Measurements from ENCODE around the gene LRMDA. TPM values are rescaled to one million over a fixed set of nuclear protein-coding genes. Genes with fewer than 3 reads are reported as not detected.

Gene LRMDA
- total RNA-seq, 2 donors from 2014 or later = 12.2 to 25.4 TPM

GRCh38 chr10:76375761-76376160 is 944.3 kb downstream of the LRMDA start:
- ATAC-seq (no peak), DNase-seq (no peak)
- no peaks in the 10 kb centered on the region for H3K9me3 ChIP-seq
- no peak for TF ChIP-seq CTCF (IDR thresholded peaks at IDR 0.05)
- no peak for TF ChIP-seq POLR2A (IDR thresholded peaks at IDR 0.05)
- H3K4me3 ChIP-seq = no peak overlapping the region
- intact Hi-C loops (cut with DNase I) = no loop called here
- H3K4me1 ChIP-seq = no peaks in the 10 kb centered on the region
- H3K27me3 ChIP-seq = no peaks in the 10 kb centered on the region
- H3K36me3 ChIP-seq (replicated peaks in 1 of 2; ENCODE audit: insufficient read depth in 1 of 2, low read depth in 2 of 2) = no peaks in the 10 kb centered on the region
- 67 to 96% methylated on average over 1 of the region's 1 CpG for WGBS, 2 donors
- no peak overlapping the region for H3K27ac ChIP-seq

- 67 to 74% methylated on average over 2 of the region's 2 CpGs for WGBS, 2 donors
- no peaks in the 10 kb centered on the region for H3K4me1 ChIP-seq
- no peak for TF ChIP-seq CTCF (IDR thresholded peaks at IDR 0.05)
- TF ChIP-seq POLR2A (IDR thresholded peaks at IDR 0.05) = no peak
- H3K9me3 ChIP-seq = peaks cover 0 to 5% (median 0%) of the 10 kb centered on the region in 3 donors
- H3K27me3 ChIP-seq = no peaks in the 10 kb centered on the region
- ATAC-seq = no peak
- H3K27ac ChIP-seq = no peak overlapping the region
- no peak overlapping the region for H3K4me3 ChIP-seq
- intact Hi-C loops (cut with DNase I) = no loop called here
- no peaks in the 10 kb centered on the region for H3K36me3 ChIP-seq (replicated peaks in 1 of 2; ENCODE audit: insufficient read depth in 1 of 2, low read depth in 2 of 2)
- DNase-seq = no peak
These were observed 951.0 kb downstream of the LRMDA start for GRCh38 chr10:76382381-76382851.

- no peak overlapping the region for H3K4me3 ChIP-seq
- H3K36me3 ChIP-seq (replicated peaks in 1 of 2; ENCODE audit: insufficient read depth in 1 of 2, low read depth in 2 of 2) = no peaks in the 10 kb centered on the region
- H3K9me3 ChIP-seq = peaks cover 0 to 5% (median 0%) of the 10 kb centered on the region in 3 donors
- DNase-seq = no peak
- no peak overlapping the region for H3K27ac ChIP-seq
- H3K4me1 ChIP-seq = no peaks in the 10 kb centered on the region
- TF ChIP-seq CTCF (IDR thresholded peaks at IDR 0.05) (no peak), POLR2A (IDR thresholded peaks at IDR 0.05) (no peak)
- intact Hi-C loops (cut with DNase I) = no loop called here
- 92 to 100% methylated on average over 2 of the region's 2 CpGs for WGBS, 2 donors
- no peak for ATAC-seq
- H3K27me3 ChIP-seq = no peaks in the 10 kb centered on the region
These were observed 957.0 kb downstream of the LRMDA start for GRCh38 chr10:76388321-76389023.

- H3K27me3 ChIP-seq = no peaks in the 10 kb centered on the region
- H3K36me3 ChIP-seq (replicated peaks in 1 of 2; ENCODE audit: insufficient read depth in 1 of 2, low read depth in 2 of 2) = no peaks in the 10 kb centered on the region
- peaks cover 14% of the 10 kb centered on the region for H3K4me1 ChIP-seq
- H3K9me3 ChIP-seq = no peaks in the 10 kb centered on the region
- intact Hi-C loops (cut with DNase I) = no loop called here
- DNase-seq (no peak), ATAC-seq (no peak)
- no peak overlapping the region for H3K4me3 ChIP-seq
- TF ChIP-seq CTCF (IDR thresholded peaks at IDR 0.05) = no peak
- WGBS, 2 donors = 94 to 96% methylated on average over 3 of the region's 3 CpGs
- no peak overlapping the region for H3K27ac ChIP-seq
These were observed 962.7 kb downstream of the LRMDA start for GRCh38 chr10:76393875-76394706.

Data from body of pancreas (tissue), 4 donors.